Endothelial cell of umbilical vein (primary cell): ENCODE results near the gene MLLT1. TPM values are rescaled to one million over a fixed set of nuclear protein-coding genes. Genes with fewer than 3 reads are reported as not detected.

Source experiments
- BruUV-seq: library from RNA; stranded (reverse); fragments of 400-500 nt; replicated peaks from 2 replicates; lab custom pipeline; 2021; lab: Mats Ljungman, UMichigan
- CTCF ChIA-PET: fragments of 300-600, 350-600 bp; sonication (Branson Sonifier 250); formaldehyde crosslinking; loops from one replicate; lab custom pipeline; 2021; ENCODE audit warnings: antibody characterized with exemption, inconsistent platforms; lab: Charles Lee
- POLR2A ChIA-PET: fragments of 300-600, 350-600 bp; sonication (Branson Sonifier 250); formaldehyde crosslinking; loops from one replicate; lab custom pipeline; 2021; ENCODE audit warnings: antibody characterized with exemption, inconsistent platforms; lab: Charles Lee
- DNase-seq: peaks from one replicate; pipeline ENCODE4 v3.0.0-alpha.2; 2011; ENCODE audit warnings: low read depth, low spot score
- FAIRE-seq: peaks from 2 replicates; lab custom pipeline; 2011; peaks lifted over from hg19 to GRCh38; lab: Jason Lieb, UNC
- H2AFZ ChIP-seq: 2 replicates; pipeline ENCODE4 v1.6.0; 2012; ENCODE audit warnings: low read depth, low read length, control low read depth, inconsistent platforms
- H3K27ac ChIP-seq: 2 replicates; pipeline ENCODE4 v1.5.1; 2011; ENCODE audit warnings: low read depth, mild to moderate bottlenecking, control low read depth, low read length, moderate library complexity; ENCODE audit not compliant: insufficient read depth
- H3K27me3 ChIP-seq, 2 experiments: 2 replicates each; pipeline versions ENCODE4 v1.6.0 to v1.6.1; 2011; ENCODE audit warnings: low read length in 2 of 2, mixed read lengths in 1 of 2; ENCODE audit not compliant: control insufficient read depth in 2 of 2, insufficient read depth in 2 of 2
- H3K36me3 ChIP-seq, 2 experiments: 2 replicates in 1 of 2; 3 replicates in 1 of 2; pipeline ENCODE4 v1.5.1; 2011; ENCODE audit warnings: low read length in 2 of 2, mild to moderate bottlenecking in 1 of 2, moderate library complexity in 1 of 2; ENCODE audit not compliant: control insufficient read depth in 2 of 2, insufficient read depth in 2 of 2; ENCODE audit errors: extremely low read depth in 1 of 2
- H3K4me1 ChIP-seq: 3 replicates; pipeline ENCODE4 v1.5.1; 2011; ENCODE audit warnings: mild to moderate bottlenecking, low read length; ENCODE audit not compliant: control insufficient read depth, insufficient read depth; ENCODE audit errors: extremely low read depth
- H3K4me2 ChIP-seq: 2 replicates; pipeline ENCODE4 v1.6.1; 2011; ENCODE audit warnings: low read length, control low read depth, mixed read lengths; ENCODE audit not compliant: insufficient read depth
- H3K4me3 ChIP-seq, 3 experiments: fragments of 200-600 bp in 1 of 3; sonication (generic), shearing (Covaris generic) in 1 of 3; replicated peaks in 1 of 3; 2 replicates each; pipeline ENCODE4 v1.5.1; 2011 to 2016; ENCODE audit warnings: control low read depth in 3 of 3, low read length in 3 of 3, mild to moderate bottlenecking in 2 of 3, inconsistent platforms in 1 of 3, low read depth in 1 of 3, moderate library complexity in 1 of 3; ENCODE audit not compliant: insufficient read depth in 1 of 3
- H3K79me2 ChIP-seq: 2 replicates; pipeline ENCODE4 v1.6.0; 2012; ENCODE audit warnings: low read length, inconsistent platforms; ENCODE audit not compliant: control insufficient read depth, insufficient read depth
- H3K9ac ChIP-seq: replicated peaks from 2 replicates; pipeline ENCODE3; 2011; ENCODE audit warnings: low read length, control low read depth; ENCODE audit not compliant: insufficient read depth; ENCODE audit errors: extremely low read depth
- H3K9me1 ChIP-seq: replicated peaks from 3 replicates; pipeline ENCODE4 v1.6.0; 2011; ENCODE audit warnings: mild to moderate bottlenecking, low read length; ENCODE audit not compliant: control insufficient read depth, insufficient read depth; ENCODE audit errors: extremely low read depth
- H3K9me3 ChIP-seq: replicated peaks from 2 replicates; pipeline ENCODE4 v1.5.1; 2012; ENCODE audit warnings: low read length, inconsistent platforms; ENCODE audit not compliant: control insufficient read depth, insufficient read depth
- H4K20me1 ChIP-seq: replicated peaks from 2 replicates; pipeline ENCODE3; 2011; ENCODE audit warnings: mild to moderate bottlenecking, low read length; ENCODE audit not compliant: control insufficient read depth, insufficient read depth; ENCODE audit errors: extremely low read depth
- EZH2 ChIP-seq: IDR thresholded peaks from 2 replicates; pipeline ENCODE4 v1.6.1; 2012; ENCODE audit warnings: borderline replicate concordance, low read depth, mild to moderate bottlenecking, moderate library complexity, low read length, inconsistent platforms; ENCODE audit not compliant: severe bottlenecking
- FOS ChIP-seq: IDR thresholded peaks from 2 replicates; pipeline ENCODE4 v1.6.1; 2011; ENCODE audit warnings: mild to moderate bottlenecking, low read length, moderate library complexity, borderline replicate concordance; ENCODE audit not compliant: insufficient read depth
- GATA2 ChIP-seq: IDR thresholded peaks from 2 replicates; pipeline ENCODE4 v1.7.0; 2011; ENCODE audit warnings: low read depth, mild to moderate bottlenecking, moderate library complexity, mixed read lengths, low read length; ENCODE audit not compliant: insufficient read length, insufficient read depth
- JUN ChIP-seq: IDR thresholded peaks from 2 replicates; pipeline ENCODE4 v1.6.1; 2011; ENCODE audit warnings: borderline replicate concordance, low read depth; ENCODE audit not compliant: insufficient read length, insufficient read depth
- MYC ChIP-seq: IDR thresholded peaks from one replicate; pipeline ENCODE4 v1.6.1; 2011; ENCODE audit warnings: mild to moderate bottlenecking, low read depth, low read length
- POLR2A ChIP-seq: IDR thresholded peaks from 2 replicates; pipeline ENCODE4 v1.6.1; 2012; ENCODE audit warnings: low read depth, mild to moderate bottlenecking, control low read depth, low read length
- POLR2AphosphoS5 ChIP-seq: IDR thresholded peaks from 2 replicates; pipeline ENCODE4 v1.6.1; 2012; ENCODE audit warnings: low read depth, mild to moderate bottlenecking, control low read depth, low read length, moderate library complexity; ENCODE audit not compliant: insufficient read depth
- dilution Hi-C: fragments of 300-500 bp; cut with MboI; formaldehyde crosslinking; loops from one replicate; pipeline ENCODE4 v1.15.0; 2019; ENCODE audit warnings: low sequenced_read_pairs; ENCODE audit not compliant: extremely low pct_ligation_motif_present
- intact Hi-C: fragments of 100-400 bp; cut with micrococcal nuclease; formaldehyde crosslinking; loops from one replicate; pipeline ENCODE4 v1.10.0; 2022
- polyA plus RNA-seq, 4 experiments: library from polyadenylated mRNA; depleted of rRNA in 3 of 4; stranded (reverse) in 3 of 4; unstranded in 1 of 4; fragments of >200 nt; gene quantifications; 2 replicates each; pipeline versions ENCODE4 v1.2.1 to v1.2.3, GENCODE V29; 2011 to 2012; ENCODE audit warnings: missing spikeins in 1 of 4
- total RNA-seq: library from RNA; stranded (reverse); gene quantifications from 2 replicates; pipeline ENCODE4 v1.2.3, GENCODE V29; 2021
- TF ChIP-seq, protein P1 (sequence below), 2 donors: IDR thresholded peaks; 1 replicate in 1 of 2; 2 replicates in 1 of 2; pipeline ENCODE4 v1.5.1; 2011; ENCODE audit warnings: low read length in 2 of 2, mild to moderate bottlenecking in 2 of 2, moderate library complexity in 2 of 2, control low read depth in 1 of 2, inconsistent platforms in 1 of 2, low read depth in 1 of 2; ENCODE audit not compliant: insufficient read depth in 1 of 2; ENCODE audit errors: extremely low read depth in 1 of 2
- TF ChIP-seq, protein P2 (sequence below): IDR thresholded peaks from 2 replicates; pipeline ENCODE4 v1.6.1; 2011; ENCODE audit not compliant: insufficient read depth, insufficient read length

MLLT1 gene
- total and polyA plus RNA-seq, 2 donors (not counting 3 experiments of a cell fraction or from before 2014, with no cell fraction given): 43.9 to 84.8 TPM

DNA sequence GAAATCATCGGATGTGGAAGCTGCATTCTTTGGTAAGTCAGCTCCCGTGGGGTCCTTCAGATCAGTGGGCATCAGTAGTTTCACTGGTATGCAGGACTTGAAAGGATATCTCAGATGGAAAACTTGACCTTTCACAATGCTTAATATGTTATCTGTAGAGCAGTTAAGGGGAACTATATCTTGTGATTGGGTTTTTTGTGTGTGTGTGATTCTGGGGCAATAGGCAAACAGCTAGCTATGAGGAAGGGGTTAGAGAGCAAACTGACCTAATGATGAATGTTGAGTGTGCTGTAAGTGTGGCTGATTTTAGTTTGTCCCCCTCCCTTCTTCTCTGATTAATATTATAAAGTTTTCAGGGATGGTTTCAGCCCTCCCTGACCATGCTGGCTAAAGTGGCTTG is 91.0 kb downstream of the MLLT1 start:
- intact Hi-C loops: loop anchor here (10.0 kb wide), 1 partner anchor 544 kb away; no protein-coding TSS in a partner anchor
- no peaks in the 10 kb centered on the region for H3K4me1 ChIP-seq
- TF ChIP-seq POLR2A (no peak), JUN (no peak), POLR2AphosphoS5 (no peak), GATA2 (no peak), FOS (no peak), MYC (no peak), EZH2 (no peak)
- TF ChIP-seq, protein P1, sequence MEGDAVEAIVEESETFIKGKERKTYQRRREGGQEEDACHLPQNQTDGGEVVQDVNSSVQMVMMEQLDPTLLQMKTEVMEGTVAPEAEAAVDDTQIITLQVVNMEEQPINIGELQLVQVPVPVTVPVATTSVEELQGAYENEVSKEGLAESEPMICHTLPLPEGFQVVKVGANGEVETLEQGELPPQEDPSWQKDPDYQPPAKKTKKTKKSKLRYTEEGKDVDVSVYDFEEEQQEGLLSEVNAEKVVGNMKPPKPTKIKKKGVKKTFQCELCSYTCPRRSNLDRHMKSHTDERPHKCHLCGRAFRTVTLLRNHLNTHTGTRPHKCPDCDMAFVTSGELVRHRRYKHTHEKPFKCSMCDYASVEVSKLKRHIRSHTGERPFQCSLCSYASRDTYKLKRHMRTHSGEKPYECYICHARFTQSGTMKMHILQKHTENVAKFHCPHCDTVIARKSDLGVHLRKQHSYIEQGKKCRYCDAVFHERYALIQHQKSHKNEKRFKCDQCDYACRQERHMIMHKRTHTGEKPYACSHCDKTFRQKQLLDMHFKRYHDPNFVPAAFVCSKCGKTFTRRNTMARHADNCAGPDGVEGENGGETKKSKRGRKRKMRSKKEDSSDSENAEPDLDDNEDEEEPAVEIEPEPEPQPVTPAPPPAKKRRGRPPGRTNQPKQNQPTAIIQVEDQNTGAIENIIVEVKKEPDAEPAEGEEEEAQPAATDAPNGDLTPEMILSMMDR (IDR thresholded peaks at IDR 0.05; ENCODE audit: extremely low read depth in 1 of 2, insufficient read depth in 1 of 2, low read depth in 1 of 2, low read length in 2 of 2): no peak
- TF ChIP-seq, protein P2, sequence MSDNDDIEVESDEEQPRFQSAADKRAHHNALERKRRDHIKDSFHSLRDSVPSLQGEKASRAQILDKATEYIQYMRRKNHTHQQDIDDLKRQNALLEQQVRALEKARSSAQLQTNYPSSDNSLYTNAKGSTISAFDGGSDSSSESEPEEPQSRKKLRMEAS: no peak
- no peaks in the 10 kb centered on the region for H3K79me2 ChIP-seq
- H2AFZ ChIP-seq: no peak overlapping the region
- no peak overlapping the region for H3K9ac ChIP-seq
- dilution Hi-C loops: no loop called here
- no peaks in the 10 kb centered on the region for H4K20me1 ChIP-seq
- no peaks in the 10 kb centered on the region for H3K9me1 ChIP-seq
- no peak overlapping the region for H3K27ac ChIP-seq
- no peaks in the 10 kb centered on the region for H3K9me3 ChIP-seq
- H3K4me3 ChIP-seq: no peak overlapping the region
- CTCF ChIA-PET: interaction anchor here (0.5 to 1.4 kb wide), 2 partner anchors 62 to 451 kb away, joined by 4 to 5 read pairs; no protein-coding TSS in a partner anchor
- FAIRE-seq (no peak), DNase-seq (no peak)
- no peaks in the 10 kb centered on the region for H3K36me3 ChIP-seq
- no TSS peak for BruUV-seq
- no peak overlapping the region for H3K4me2 ChIP-seq
- POLR2A ChIA-PET: no interaction called here
- H3K27me3 ChIP-seq: no peaks in the 10 kb centered on the region
